ENCODE results near the gene NRG3. TPM values are rescaled to one million over a fixed set of nuclear protein-coding genes. Genes with fewer than 3 reads are reported as not detected.

NRG3 gene
- total RNA-seq, 6 experiments from 2014 or later = not detected

GRCh38 chr10:82150123-82150900 is 275.3 kb downstream of the NRG3 start:
- Mint-ChIP-seq H3K9me3 (peaks cover 37% of the 10 kb centered on the region), H3K27ac (no peak overlapping the region), H3K27me3 (ENCODE audit: insufficient read depth) (no peaks in the 10 kb centered on the region), H3K4me3 (no peak overlapping the region), H3K36me3 (ENCODE audit: low read depth) (no peaks in the 10 kb centered on the region), H3K4me1 (ENCODE audit: low read depth) (no peaks in the 10 kb centered on the region)
- no peak for DNase-seq
- TF ChIP-seq, protein P1, sequence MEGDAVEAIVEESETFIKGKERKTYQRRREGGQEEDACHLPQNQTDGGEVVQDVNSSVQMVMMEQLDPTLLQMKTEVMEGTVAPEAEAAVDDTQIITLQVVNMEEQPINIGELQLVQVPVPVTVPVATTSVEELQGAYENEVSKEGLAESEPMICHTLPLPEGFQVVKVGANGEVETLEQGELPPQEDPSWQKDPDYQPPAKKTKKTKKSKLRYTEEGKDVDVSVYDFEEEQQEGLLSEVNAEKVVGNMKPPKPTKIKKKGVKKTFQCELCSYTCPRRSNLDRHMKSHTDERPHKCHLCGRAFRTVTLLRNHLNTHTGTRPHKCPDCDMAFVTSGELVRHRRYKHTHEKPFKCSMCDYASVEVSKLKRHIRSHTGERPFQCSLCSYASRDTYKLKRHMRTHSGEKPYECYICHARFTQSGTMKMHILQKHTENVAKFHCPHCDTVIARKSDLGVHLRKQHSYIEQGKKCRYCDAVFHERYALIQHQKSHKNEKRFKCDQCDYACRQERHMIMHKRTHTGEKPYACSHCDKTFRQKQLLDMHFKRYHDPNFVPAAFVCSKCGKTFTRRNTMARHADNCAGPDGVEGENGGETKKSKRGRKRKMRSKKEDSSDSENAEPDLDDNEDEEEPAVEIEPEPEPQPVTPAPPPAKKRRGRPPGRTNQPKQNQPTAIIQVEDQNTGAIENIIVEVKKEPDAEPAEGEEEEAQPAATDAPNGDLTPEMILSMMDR (IDR thresholded peaks at IDR 0.05) = no peak

DNA sequence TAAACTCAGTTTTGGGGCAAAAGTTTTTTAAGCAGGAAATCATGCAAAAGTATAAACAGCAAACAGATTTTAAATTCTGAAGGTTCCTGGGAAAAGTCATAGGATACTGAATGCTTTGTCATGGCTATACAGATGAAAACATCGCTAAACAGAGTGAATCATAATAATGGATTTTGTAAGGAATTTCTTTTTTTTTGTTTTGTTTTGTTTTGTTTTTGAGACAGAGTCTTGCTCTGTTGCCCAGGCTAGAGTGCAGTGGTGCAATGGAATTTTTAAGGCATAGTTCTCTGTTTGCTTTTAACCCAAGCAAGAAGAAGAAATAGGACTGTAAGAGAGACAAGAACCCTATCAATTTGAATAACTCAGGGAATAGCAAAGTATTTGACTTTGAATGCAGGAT is 285.3 kb downstream of the NRG3 start:
- Mint-ChIP-seq H3K4me3 (no peak overlapping the region), H3K9me3 (peaks cover 32% of the 10 kb centered on the region), H3K27me3 (ENCODE audit: insufficient read depth) (no peaks in the 10 kb centered on the region), H3K4me1 (ENCODE audit: low read depth) (no peaks in the 10 kb centered on the region), H3K27ac (no peak overlapping the region), H3K36me3 (ENCODE audit: low read depth) (no peaks in the 10 kb centered on the region; the same call in 1 of the 2 replicates)
- DNase-seq = no peak
- TF ChIP-seq, protein P1 (IDR thresholded peaks at IDR 0.05) = no peak

DNA sequence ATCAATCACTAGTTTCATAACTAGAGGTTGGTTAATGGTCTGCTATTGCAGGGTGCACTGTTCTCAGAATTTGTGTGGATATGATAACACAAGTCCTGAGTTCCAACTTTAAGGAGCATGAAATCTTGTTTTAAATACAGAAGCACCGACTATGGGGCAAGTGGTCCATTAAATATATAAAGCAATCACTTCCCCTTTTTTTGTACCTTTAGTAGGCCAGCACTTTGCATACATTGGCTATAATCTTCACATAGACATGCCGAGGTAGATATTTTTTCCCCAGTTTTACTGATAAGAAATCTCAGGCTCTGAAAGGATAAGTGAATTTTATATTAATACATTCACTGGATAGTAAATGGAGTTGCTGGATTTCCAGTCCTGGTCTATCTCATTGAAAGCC is 286.3 kb downstream of the NRG3 start:
- Mint-ChIP-seq H3K4me1 (ENCODE audit: low read depth) (no peaks in the 10 kb centered on the region), H3K36me3 (ENCODE audit: low read depth) (no peaks in the 10 kb centered on the region; the same call in 1 of the 2 replicates), H3K27ac (no peak overlapping the region), H3K9me3 (peaks cover 32% of the 10 kb centered on the region), H3K27me3 (ENCODE audit: insufficient read depth) (no peaks in the 10 kb centered on the region), H3K4me3 (no peak overlapping the region)
- DNase-seq = no peak
- TF ChIP-seq, protein P1 (IDR thresholded peaks at IDR 0.05) = no peak

DNA sequence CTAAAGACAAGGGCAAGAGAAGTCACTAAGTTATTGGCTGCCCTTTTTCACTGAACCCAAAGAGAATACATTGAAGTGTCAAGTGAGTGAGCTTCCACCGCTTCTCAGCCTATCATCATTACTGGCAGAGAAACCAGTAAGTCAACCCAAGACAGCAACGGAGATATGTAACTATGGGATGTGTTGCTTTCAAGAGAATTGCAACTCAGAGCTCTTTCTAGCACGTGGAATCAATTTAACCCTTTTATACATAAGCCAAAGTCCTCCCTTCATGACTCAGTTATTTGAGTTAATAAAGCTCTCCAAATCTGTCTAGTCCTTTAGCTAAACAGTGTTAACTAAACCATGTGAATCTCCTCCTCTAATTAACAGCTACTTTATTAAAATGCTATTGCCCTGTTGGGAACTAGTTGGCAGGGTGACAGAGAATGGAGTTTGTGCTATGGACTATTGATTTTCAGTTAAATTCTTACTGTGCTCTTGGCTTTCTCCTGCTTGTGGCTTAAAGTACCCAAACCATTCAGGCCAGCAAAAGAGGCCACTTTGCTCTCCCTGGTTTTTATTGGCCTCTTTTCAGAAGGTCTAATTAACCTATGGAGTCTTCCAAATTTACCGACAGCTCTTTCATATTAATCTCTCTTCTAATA is 287.7 kb downstream of the NRG3 start:
- Mint-ChIP-seq H3K27me3 (ENCODE audit: insufficient read depth) (no peaks in the 10 kb centered on the region), H3K9me3 (peaks cover 29% of the 10 kb centered on the region), H3K27ac (no peak overlapping the region), H3K36me3 (ENCODE audit: low read depth) (no peaks in the 10 kb centered on the region; the same call in 1 of the 2 replicates), H3K4me1 (ENCODE audit: low read depth) (no peaks in the 10 kb centered on the region), H3K4me3 (no peak overlapping the region)
- DNase-seq = no peak
- TF ChIP-seq, protein P1 (IDR thresholded peaks at IDR 0.05) = no peak

- Mint-ChIP-seq H3K27ac (no peak overlapping the region), H3K4me1 (ENCODE audit: low read depth) (no peaks in the 10 kb centered on the region), H3K36me3 (ENCODE audit: low read depth) (no peaks in the 10 kb centered on the region), H3K4me3 (no peak overlapping the region), H3K27me3 (ENCODE audit: insufficient read depth) (no peaks in the 10 kb centered on the region), H3K9me3 (peaks cover 48% of the 10 kb centered on the region)
- TF ChIP-seq, protein P1 (IDR thresholded peaks at IDR 0.05) = no peak
- DNase-seq = no peak
Measured at GRCh38 chr10:82171899-82172298, 296.9 kb downstream of the NRG3 start.

All from HFFc6 (cell line).